ENCODE data around the gene COL19A1.

The COL19A1 gene

DNA sequence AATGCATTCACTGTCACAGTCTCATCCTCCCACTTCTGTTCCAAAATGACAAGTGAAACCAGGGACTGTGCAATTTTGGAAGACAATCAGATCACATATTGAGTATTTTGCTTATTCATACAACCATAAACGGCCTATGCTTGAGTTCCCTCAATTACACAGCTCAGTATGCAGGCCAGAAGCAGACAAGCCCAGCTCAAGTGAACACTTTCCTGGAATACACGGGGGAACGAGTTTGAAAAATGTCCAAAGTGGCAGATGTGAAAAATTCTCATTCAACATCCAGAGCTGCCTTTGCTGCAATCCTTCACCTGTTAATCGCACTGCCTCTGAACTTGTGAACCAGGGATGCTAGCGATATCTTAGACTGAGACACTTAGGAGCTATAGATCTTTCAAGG is 246.4 kb downstream of the COL19A1 start:
- Histone ChIP-seq H3K9ac (no peak overlapping the region), H3K36me3 (no peaks in the 10 kb centered on the region), H3K27ac (no peak overlapping the region), H3K9me3 (replicated peaks in 1 of 11) (no peaks in the 10 kb centered on the region), H3K4me1 (no peaks in the 10 kb centered on the region), H3K27me3 (no peaks in the 10 kb centered on the region), H3K4me3 (no peak overlapping the region), H4K20me1 (no peaks in the 10 kb centered on the region), H3K4me2 (no peak overlapping the region)
- TF ChIP-seq Cebpa-rat (IDR thresholded peaks at IDR 0.05): no peak

DNA sequence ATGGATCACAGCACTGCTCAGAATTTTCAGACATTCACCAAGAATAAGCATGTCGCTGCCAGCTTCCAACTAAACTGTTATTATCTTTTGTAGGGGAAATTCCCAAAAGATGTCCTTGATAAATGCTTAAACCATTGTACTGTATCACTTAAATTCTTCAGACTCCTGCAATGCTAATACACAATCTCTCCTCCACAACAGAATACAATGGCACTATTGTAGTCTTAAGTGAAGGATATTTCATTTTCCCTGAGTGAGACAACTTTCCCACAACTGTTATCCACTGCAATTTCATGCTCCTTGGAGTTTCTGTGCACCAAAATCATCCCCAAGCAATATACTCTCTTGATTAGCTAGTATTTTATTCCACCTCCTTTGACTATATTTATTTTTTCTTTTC is 246.8 kb downstream of the COL19A1 start:
- no peaks in the 10 kb centered on the region for H3K4me1 ChIP-seq

DNA sequence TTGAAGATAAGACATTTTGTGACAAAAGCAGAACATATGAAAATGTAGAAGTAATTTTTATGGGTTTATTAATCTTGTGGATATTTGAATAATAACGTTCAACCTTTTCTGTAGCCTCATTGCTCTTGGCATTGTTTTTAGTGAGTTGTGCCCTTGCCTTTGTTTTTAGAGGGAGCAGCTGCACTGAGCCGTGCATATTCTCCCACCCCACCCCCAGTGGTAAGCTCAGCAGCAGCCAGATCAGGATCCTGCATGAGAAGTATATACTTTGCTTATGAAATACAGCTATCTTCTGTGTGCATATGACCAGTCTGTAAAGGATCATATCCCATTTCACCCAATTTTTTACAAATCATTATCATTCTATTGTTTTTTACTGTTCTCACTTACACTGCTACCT is 252.3 kb downstream of the COL19A1 start:
- H3K9ac ChIP-seq: no peak overlapping the region
- no peaks in the 10 kb centered on the region for H3K27me3 ChIP-seq
- no peak overlapping the region for H3K27ac ChIP-seq
- no peak overlapping the region for H3K4me2 ChIP-seq
- TF ChIP-seq Cebpa-rat (IDR thresholded peaks at IDR 0.05): no peak
- H3K4me3 ChIP-seq: no peak overlapping the region
- H3K4me1 ChIP-seq: no peaks in the 10 kb centered on the region
- H3K9me3 ChIP-seq (replicated peaks in 1 of 11): no peaks in the 10 kb centered on the region
- no peaks in the 10 kb centered on the region for H4K20me1 ChIP-seq
- H3K36me3 ChIP-seq: no peaks in the 10 kb centered on the region

More for the DNA sequence above, 246.8 kb downstream of the COL19A1 start:
- Histone ChIP-seq H3K9me3 (replicated peaks in 1 of 11) (no peaks in the 10 kb centered on the region), H3K27ac (no peak overlapping the region), H4K20me1 (no peaks in the 10 kb centered on the region), H3K4me2 (no peak overlapping the region), H3K27me3 (no peaks in the 10 kb centered on the region), H3K9ac (no peak overlapping the region), H3K4me3 (no peak overlapping the region), H3K36me3 (no peaks in the 10 kb centered on the region)
- no peak for TF ChIP-seq Cebpa-rat (IDR thresholded peaks at IDR 0.05)

DNA sequence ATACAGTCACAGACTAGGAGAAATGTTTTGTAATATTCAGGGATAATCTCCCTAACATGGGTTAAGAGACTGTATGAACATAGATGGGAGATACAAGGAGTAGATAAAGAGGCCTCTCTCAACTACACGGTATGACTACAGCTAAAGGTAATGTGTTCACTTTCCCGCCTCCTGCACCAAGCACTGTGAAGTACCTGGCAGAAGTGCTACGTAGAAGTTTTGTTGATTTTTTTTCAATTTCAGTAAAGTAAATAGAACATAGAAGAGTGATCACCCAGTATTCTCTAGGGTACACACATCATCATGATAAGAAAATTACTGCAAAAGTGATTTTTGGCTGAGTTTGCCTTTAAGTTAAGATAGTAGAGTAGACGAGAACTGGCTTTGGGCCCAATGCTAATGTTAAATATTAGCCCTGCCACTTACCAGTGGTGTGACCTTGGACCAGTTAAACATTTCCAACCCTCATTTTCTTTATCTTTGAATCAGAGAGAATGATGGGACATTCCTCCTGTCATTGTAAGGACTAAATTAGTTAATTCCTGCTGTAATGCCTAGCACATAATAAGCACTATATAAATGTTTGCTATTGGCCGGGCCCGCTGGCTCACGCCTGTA is 253.0 kb downstream of the COL19A1 start:
- H3K27me3 ChIP-seq: no peaks in the 10 kb centered on the region
- no peak overlapping the region for H3K4me3 ChIP-seq
- no peak overlapping the region for H3K27ac ChIP-seq
- no peaks in the 10 kb centered on the region for H3K9me3 ChIP-seq (replicated peaks in 1 of 11)
- no peak overlapping the region for H3K4me2 ChIP-seq
- H4K20me1 ChIP-seq: no peaks in the 10 kb centered on the region
- H3K4me1 ChIP-seq: no peaks in the 10 kb centered on the region
- TF ChIP-seq Cebpa-rat (IDR thresholded peaks at IDR 0.05): no peak
- no peaks in the 10 kb centered on the region for H3K36me3 ChIP-seq
- H3K9ac ChIP-seq: no peak overlapping the region

DNA sequence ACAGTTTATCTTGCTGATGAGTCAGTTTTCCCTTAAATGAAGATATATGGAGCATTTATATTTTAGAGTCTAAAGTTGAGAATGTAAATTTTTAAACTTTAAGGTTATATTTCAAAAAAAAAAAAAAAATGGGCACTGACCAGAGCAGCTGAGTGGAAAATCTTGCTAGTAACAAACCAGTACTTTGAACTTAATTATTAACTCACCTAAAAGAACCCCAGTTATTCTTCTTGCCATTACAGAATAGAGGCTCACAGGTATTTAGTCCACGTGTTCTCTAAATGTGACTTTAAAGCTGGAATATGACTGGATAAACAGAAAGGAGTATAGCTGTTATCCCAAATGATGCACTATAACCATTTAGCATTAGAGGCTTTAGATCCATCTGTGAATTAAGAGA is 258.1 kb downstream of the COL19A1 start:
- Histone ChIP-seq H3K9me3 (replicated peaks in 1 of 11) (no peaks in the 10 kb centered on the region), H4K20me1 (no peaks in the 10 kb centered on the region), H3K27ac (no peak overlapping the region), H3K36me3 (no peaks in the 10 kb centered on the region), H3K4me2 (no peak overlapping the region), H3K4me1 (no peaks in the 10 kb centered on the region), H3K4me3 (no peak overlapping the region), H3K27me3 (no peaks in the 10 kb centered on the region), H3K9ac (no peak overlapping the region)
- no peak for TF ChIP-seq Cebpa-rat (IDR thresholded peaks at IDR 0.05)

DNA sequence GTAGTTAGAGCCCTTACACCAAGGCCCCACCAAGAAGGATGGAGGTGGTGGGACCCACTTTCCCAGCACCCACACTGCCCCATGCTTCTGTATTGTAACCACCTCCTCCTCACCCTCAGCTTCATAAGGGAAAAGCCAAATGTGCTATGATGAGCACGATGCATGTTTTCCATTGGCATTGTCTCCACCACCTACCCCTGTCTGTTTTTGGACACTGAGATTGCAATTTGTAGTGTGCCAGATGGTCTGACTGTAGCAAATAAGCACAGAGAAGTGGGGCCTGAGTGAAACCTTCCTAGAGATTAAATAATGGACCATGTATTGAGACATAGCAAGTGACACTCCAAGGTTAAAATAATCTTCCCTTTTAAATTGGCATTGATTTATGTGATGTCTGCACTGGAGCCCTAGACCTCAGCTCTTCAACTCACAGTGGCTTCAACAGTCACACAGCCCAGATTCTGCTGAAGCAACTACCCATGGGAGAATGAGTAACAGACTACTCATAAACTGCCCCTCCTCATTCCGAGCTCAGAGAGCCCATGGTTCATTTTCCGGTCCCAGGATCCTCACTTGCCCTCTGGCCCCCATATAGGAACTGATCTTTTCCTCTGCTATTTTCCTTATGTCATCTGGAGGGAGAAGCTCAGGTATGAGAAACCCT is 258.7 kb downstream of the COL19A1 start:
- Histone ChIP-seq H3K4me3 (no peak overlapping the region), H3K9me3 (replicated peaks in 1 of 11) (no peaks in the 10 kb centered on the region), H3K27me3 (no peaks in the 10 kb centered on the region), H3K4me2 (no peak overlapping the region), H3K4me1 (no peaks in the 10 kb centered on the region), H3K9ac (no peak overlapping the region), H3K36me3 (no peaks in the 10 kb centered on the region), H4K20me1 (no peaks in the 10 kb centered on the region), H3K27ac (no peak overlapping the region)
- no peak for TF ChIP-seq Cebpa-rat (IDR thresholded peaks at IDR 0.05)

DNA sequence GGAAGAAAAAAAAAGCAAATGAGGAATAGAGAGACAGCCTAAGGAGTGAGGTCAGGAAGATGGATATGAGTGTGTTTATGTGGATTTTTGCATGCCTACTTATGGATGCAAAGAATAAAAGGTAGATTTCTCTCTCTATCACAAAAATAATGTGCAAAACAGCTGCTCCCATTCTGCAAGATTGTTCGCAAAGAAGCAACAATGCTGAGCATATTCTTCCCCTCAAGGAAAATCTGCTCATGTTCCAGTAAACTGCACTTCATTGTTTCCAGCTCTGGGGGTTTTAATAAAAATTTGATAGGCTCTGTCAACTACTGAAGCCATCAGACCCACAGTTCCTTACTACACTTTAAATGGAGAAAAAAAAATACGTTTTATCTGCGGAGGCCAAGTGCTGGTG is 259.2 kb downstream of the COL19A1 start:
- H3K9me3 ChIP-seq (replicated peaks in 1 of 11): no peaks in the 10 kb centered on the region
- H3K27ac ChIP-seq: no peak overlapping the region
- no peaks in the 10 kb centered on the region for H3K27me3 ChIP-seq
- no peaks in the 10 kb centered on the region for H4K20me1 ChIP-seq
- H3K9ac ChIP-seq: no peak overlapping the region
- no peaks in the 10 kb centered on the region for H3K36me3 ChIP-seq
- H3K4me3 ChIP-seq: no peak overlapping the region
- H3K4me2 ChIP-seq: no peak overlapping the region
- no peak for TF ChIP-seq Cebpa-rat (IDR thresholded peaks at IDR 0.05)
- H3K4me1 ChIP-seq: no peaks in the 10 kb centered on the region

DNA sequence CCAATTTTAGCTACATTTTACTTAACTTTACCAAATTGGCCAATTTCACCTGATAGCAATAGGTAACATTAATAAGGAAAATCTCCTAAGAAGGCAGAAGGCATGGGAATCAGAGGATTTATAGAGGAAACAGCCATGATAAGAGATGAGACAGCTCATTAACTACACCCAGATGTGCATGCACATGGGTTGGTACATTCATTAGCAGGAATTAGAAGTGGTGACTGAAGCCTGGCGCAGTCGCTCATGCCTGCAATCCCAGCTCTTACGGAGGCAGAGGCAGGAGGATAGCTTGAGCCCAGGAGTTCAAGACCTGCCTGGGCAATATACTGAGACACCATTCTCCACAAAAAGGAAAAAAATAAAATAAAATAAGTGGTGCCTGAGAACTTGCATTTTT is 263.0 kb downstream of the COL19A1 start:
- no peak overlapping the region for H3K27ac ChIP-seq
- TF ChIP-seq Cebpa-rat (IDR thresholded peaks at IDR 0.05): no peak

DNA sequence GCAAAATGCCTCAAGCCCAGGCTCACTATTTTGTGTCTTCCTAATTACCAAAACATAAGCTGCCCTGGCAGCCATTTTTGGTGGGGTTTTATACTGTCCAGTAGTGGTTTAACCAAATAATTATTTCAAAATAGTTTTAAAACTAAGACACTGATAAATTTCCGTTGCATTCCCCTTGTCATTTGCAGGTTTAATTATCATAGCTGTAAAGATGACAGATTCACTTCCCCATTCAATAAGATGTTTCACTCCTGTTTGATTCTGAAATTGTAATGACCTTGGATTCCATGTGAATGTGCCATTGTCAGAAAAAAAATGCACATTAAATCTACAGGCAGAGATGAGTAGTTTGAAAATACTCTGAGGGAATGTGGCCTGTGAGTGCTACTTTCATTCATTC is 264.5 kb downstream of the COL19A1 start:
- no peaks in the 10 kb centered on the region for H3K4me1 ChIP-seq
- H3K27me3 ChIP-seq: no peaks in the 10 kb centered on the region
- H3K27ac ChIP-seq: no peak overlapping the region
- no peaks in the 10 kb centered on the region for H3K36me3 ChIP-seq
- H3K4me2 ChIP-seq: no peak overlapping the region
- H3K9me3 ChIP-seq (replicated peaks in 1 of 11): no peaks in the 10 kb centered on the region
- H3K4me3 ChIP-seq: no peak overlapping the region
- H3K9ac ChIP-seq: no peak overlapping the region
- H4K20me1 ChIP-seq: no peaks in the 10 kb centered on the region
- no peak for TF ChIP-seq Cebpa-rat (IDR thresholded peaks at IDR 0.05)

More for the DNA sequence above, 263.0 kb downstream of the COL19A1 start:
- H3K4me3 ChIP-seq: no peak overlapping the region
- no peak overlapping the region for H3K4me2 ChIP-seq
- no peaks in the 10 kb centered on the region for H3K27me3 ChIP-seq
- no peak overlapping the region for H3K9ac ChIP-seq
- no peaks in the 10 kb centered on the region for H3K36me3 ChIP-seq
- no peaks in the 10 kb centered on the region for H4K20me1 ChIP-seq
- H3K9me3 ChIP-seq (replicated peaks in 1 of 11): no peaks in the 10 kb centered on the region
- no peaks in the 10 kb centered on the region for H3K4me1 ChIP-seq

DNA sequence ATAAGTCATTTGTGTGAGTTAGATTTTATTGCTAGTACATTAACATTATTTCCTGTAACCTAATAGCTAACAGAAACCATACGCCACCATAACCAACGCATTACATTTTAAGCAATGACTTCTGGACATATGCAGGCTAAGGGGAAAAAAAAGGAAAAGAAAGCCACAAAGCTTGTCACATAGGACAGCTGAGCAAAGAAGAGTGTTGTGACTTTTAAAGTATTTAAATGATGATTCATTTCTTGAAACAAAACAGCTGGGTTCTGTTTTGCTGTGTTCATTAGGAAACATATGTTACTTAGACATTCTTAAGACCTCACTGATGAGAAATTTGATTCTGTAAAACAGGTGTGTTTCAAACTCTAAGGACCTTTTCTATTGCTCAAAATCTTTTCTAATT is 265.2 kb downstream of the COL19A1 start:
- no peak overlapping the region for H3K9ac ChIP-seq
- no peak overlapping the region for H3K27ac ChIP-seq
- H3K36me3 ChIP-seq: no peaks in the 10 kb centered on the region
- TF ChIP-seq Cebpa-rat (IDR thresholded peaks at IDR 0.05): no peak
- no peaks in the 10 kb centered on the region for H4K20me1 ChIP-seq
- H3K9me3 ChIP-seq (replicated peaks in 1 of 11): no peaks in the 10 kb centered on the region
- H3K4me2 ChIP-seq: no peak overlapping the region
- no peaks in the 10 kb centered on the region for H3K4me1 ChIP-seq
- no peak overlapping the region for H3K4me3 ChIP-seq
- H3K27me3 ChIP-seq: no peaks in the 10 kb centered on the region
